Cardiac septum (tissue), 1 donor: ENCODE results near the gene SLC39A3. TPM values are rescaled to one million over a fixed set of nuclear protein-coding genes. Genes with fewer than 3 reads are reported as not detected.

Source experiments
- DNase-seq: peaks from one replicate; pipeline ENCODE4 v3.0.0-alpha.2; 2020; ENCODE audit warnings: low spot score
- intact Hi-C: fragments of 100-400 bp; cut with DNase I; formaldehyde crosslinking; loops from one replicate; pipeline ENCODE4 v1.14.0; 2022
- total RNA-seq: library from RNA; stranded (reverse); fragmentation: NEBNext Ultra II Directional; extraction: Animal tissue kit (Norgen Biotek cat#: 25700); gene quantifications from one replicate; pipeline ENCODE4 v1.2.1, GENCODE V29; 2021
- donor health status: DM: no; HTN: no; CAD: no.

Gene SLC39A3
- total RNA-seq, 1 donor from 2014 or later: 17.9 TPM

GRCh38 chr19:2770055-2771013 is 30.5 kb upstream of the SLC39A3 start:
- intact Hi-C loops: loop anchor here (5.0 kb wide), 1 partner anchor 48 kb away; the partner anchor contains the start of gene DIRAS1
- DNase-seq: peak; percentile 81

DNA sequence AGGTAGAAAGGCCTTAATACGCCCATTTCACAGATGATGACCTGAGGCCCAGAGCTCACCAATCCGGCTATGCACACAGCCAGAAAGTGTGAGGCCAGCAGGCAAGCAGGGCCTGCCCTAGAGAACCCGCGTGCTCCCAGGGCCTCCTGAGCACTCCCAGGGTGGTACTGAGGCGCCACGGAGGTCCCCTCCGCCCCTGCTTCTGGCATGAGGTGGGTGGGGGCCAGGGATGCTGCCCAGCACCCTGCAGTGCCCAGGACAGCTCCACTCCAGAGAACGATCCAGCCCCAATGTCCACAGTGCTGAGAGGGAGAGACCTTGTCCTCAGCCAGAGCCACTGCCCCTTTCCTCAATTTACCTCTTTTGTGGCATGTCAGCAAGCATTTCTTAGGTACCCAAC is 29.4 kb upstream of the SLC39A3 start:
- intact Hi-C loops: no loop called here
- no peak for DNase-seq

DNA sequence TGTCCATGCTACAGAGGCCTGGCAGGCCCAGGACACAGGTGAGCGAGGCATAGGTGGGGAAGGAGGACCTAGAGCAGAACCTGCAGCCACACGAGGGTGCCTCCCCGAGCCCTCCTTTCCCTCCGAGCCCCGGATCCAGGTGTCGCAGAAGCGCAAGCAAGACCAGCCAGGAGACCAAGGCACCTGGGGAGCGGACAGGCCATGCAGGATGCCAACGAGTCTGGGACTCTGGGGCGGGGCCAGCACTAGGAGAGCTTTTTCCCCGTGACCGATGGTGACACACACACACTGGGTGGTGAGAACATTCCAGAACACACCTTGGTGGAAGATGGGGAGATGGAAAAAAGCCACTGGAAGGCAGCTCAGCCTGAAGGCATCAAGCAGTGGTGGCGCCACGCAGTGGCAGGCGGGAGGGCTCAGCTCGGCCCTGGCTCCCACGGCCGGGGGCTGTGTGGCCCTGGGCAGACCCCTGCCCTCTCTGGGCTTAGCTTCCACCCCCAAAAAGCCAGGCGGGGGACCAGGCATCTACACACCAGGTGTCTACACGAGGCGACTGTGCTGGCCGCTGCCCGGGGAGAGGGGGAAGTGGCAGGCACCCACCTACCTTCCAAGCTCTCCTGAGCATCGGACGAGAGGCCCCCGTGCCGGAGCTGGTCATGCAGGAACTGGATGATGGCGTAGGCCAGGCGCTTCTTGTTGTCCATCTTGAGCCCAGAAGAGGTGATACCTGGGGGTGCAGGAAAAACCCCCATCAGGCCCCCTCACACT is 28.7 kb upstream of the SLC39A3 start:
- no peak for DNase-seq
- intact Hi-C loops: no loop called here

GRCh38 chr19:2767688-2768087 is 27.9 kb upstream of the SLC39A3 start:
- no peak for DNase-seq
- intact Hi-C loops: no loop called here

- DNase-seq: no peak
These were observed 27.0 kb upstream of the SLC39A3 start for GRCh38 chr19:2766594-2767372.

DNA sequence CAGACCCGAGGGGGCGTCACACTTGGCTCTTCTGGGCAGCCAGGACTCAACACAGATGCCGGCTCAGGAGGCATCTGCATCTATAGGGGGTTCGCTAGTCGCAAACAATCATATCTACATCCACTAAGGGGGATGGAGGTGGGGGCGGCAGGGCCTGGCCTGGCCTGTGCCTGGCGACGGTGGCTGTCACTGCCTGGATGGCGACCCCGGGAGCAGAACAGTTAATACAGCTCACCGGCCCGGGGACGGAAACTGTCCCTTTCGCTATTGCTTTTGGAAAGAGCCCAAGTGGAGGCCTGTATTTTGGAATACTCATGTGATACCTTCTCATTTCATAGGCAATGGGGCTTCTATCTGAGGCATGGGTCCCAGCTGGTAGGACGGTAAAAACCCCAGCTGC is 25.6 kb upstream of the SLC39A3 start:
- intact Hi-C loops: no loop called here
- DNase-seq: no peak

More at GRCh38 chr19:2766594-2767372, 27.0 kb upstream of the SLC39A3 start:
- intact Hi-C loops: no loop called here

DNA sequence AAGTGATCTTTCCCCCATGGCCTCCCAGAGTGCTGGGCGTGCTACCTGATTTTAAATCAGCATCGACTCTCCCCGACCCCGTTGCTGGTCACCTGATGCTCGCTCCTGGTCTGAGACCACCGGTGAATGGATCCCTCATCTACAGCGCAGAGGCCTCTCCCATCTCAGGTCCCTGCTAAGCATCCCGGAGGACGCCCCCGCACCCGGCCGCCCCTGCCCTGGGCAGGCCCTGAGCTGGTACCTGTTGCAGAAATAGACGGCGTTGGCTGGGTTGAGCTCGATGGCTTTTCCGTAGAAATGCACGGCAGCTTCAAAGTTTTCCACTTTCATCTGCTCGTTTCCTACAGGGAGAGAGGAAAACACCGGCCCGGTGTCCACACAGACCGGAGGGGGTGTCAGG is 25.1 kb upstream of the SLC39A3 start:
- intact Hi-C loops: no loop called here
- DNase-seq: no peak

- no peak for DNase-seq
- intact Hi-C loops: no loop called here
These were observed 23.9 kb upstream of the SLC39A3 start for GRCh38 chr19:2763687-2764086.

DNA sequence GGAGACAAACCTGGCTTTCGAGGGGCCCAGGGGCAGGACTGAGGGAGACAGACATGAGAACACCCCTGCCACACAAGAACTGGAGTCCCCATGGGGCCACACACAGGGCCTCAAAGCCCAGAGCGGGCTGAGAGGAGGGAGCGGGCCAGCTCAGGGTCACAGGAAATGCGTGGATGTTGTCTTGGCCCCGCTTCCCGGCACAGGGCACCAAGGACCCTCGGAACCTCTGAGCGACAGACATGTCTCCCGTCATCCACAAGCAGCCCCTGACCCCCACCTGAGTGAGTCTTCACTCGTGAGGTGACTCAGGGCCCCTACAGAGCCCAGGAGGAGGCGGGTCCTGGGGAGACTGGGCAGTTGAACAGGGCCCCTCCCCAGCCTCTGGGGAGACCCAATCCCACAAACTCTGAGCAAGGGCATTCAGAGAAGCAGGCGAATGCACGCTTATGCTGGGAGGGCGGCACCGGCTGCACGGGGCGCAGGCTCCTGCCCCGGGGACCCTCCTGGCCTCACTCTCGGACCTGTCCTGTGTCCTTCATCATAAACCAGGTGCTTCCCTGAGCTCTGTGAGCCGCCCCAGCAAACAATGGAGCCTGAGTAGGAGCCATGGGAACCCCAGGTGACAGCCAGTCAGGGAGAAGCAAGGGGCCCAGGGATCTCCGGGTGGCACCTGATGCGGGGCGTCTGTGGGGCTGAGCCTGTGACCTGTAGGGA is 23.1 kb upstream of the SLC39A3 start:
- DNase-seq: no peak
- intact Hi-C loops: no loop called here

GRCh38 chr19:2761876-2762782 is 22.3 kb upstream of the SLC39A3 start:
- intact Hi-C loops: no loop called here
- DNase-seq: no peak

DNA sequence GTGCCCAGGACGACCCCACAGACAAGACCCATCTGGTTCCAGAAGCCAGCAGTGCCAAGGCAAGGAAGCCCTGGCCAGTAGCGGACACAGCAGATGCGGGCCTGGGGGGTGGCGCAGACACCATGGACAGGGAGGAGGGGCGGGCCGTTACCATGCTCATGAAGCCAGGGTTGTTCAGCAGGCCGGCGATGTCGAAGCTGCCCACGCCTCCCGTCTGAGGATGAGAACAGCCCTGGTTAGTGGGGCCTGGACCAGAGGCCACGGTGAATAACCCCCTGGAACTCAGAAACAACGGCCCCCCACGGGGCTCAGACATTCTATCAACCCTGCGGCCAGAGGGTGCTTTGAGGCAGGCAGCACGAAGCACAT is 21.5 kb upstream of the SLC39A3 start:
- intact Hi-C loops: no loop called here
- DNase-seq: no peak

DNA sequence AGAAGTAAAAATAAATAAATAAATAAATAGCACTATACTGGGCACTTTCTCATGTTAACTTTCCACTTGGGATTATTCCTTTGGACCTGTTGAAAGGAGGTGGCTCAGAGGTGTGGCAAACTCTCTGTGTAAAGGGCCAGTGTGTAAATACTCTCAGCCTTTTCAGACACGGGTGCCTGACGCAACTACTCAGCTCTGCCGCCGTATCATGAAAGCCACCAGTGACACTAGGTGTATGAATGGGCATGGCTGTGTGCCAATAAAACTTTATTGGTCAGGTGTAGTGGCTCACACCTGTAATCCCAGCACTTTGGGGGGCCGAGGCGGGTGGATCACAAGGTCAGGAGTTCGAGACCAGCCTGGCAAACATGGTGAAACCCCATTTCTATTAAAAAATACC is 20.1 kb upstream of the SLC39A3 start:
- no peak for DNase-seq
- intact Hi-C loops: no loop called here

- intact Hi-C loops: no loop called here
- DNase-seq: no peak
These were observed 19.5 kb upstream of the SLC39A3 start for GRCh38 chr19:2759362-2759761.

- intact Hi-C loops: no loop called here
- DNase-seq: no peak
These were observed 18.9 kb upstream of the SLC39A3 start for GRCh38 chr19:2758601-2759313.

DNA sequence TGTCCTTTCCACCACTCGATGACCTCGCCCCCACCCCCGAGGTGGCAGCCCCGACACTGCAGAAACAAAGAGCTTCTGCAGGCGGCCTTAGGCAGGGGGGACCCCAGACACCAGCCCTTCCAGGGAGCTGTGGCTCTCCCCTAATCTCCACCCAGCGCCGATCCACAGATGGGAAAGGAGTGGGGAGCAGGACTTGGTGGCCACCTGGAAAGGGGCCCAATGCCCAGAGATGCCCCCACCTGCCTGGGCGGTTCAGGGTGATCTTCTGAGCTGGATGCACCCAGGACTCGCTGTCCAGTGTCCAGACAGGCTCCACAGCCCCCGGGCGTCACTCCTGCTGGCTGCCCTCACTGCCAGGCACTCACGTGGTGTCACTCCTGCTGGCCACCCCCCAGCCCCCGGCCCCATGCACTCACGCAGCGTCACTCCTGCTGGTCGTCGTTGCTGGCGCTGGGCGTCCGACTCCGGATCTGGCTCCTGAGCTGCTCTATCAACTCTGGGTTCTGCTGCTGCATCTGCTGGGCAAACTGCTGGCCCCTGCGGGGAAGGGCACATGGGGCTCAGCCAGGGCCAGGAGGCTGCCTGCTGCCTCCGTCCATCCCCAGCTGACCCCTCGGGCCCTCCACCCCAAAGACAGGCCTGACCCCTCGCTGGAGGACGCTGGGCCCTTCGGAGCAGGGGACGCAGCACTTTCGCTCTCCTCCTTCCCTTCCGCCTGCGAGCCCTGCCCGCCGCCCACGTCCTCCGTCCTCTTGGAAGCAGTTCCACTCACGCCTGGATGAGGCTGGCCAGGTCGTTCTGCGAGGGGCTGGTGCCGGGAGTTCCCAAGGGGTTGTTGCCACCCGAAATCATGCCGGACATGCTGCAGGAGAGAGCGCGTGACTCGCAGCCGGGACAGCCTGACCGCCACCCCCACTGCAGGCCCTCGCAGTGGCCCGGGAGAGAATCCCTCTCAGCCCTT is 17.4 kb upstream of the SLC39A3 start:
- intact Hi-C loops: no loop called here
- no peak for DNase-seq

DNA sequence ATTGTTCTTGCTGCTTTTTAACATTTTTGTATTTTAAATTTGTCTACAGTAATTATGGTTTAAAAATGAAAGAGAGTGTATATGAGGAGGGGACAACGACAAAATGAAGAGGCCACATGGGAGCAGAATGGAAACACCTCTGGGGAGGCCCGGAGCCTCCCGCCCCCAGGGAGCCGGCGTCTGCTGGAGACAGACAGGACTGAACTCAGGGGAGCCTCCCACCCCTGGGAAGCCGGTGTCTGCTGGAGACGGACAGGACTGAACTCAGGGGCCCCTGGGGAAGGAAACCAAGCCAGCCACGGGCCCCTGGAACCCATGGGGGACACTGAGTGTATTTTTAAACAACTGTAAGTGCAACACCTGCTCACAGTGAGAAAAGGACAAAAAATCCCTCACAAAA is 16.7 kb upstream of the SLC39A3 start:
- intact Hi-C loops: no loop called here
- DNase-seq: no peak

- DNase-seq: no peak
- intact Hi-C loops: no loop called here
These were observed 16.0 kb upstream of the SLC39A3 start for GRCh38 chr19:2755811-2756210.
